GM03348 (cell line): ENCODE data around the gene CCDC178.
"Not testable (repeated sequence)": the region's sequence is repeated elsewhere in the genome, so short reads cannot be mapped to it uniquely, and the experiment has no call there.

Source experiments
- DNase-seq: peaks from one replicate; pipeline ENCODE4 v3.0.0; 2012; ENCODE audit warnings: low spot score

The CCDC178 gene

DNA sequence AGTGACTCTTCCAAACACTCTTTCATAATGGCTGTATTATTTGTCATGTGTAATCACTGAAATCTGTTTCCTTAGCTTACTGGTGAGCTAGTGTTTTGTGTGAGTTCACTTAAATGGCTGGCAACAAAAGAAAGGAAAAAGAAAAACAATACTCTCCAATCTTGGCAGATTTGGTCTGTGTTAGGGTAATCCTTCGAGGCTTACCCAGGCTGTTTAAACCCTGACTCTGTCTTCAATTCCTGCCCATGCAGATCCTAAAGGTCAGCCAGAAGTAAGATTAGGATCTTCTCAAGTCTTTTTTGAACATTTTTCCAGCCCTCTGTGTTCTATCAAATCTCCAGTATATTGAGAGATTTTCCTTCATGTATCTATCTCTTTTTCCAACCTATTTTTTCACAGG lies 85.3 kb downstream of the CCDC178 start:
- no peak for DNase-seq

- no peak for DNase-seq
These were observed 90.3 kb downstream of the CCDC178 start for GRCh38 chr18:33350256-33350655.

DNA sequence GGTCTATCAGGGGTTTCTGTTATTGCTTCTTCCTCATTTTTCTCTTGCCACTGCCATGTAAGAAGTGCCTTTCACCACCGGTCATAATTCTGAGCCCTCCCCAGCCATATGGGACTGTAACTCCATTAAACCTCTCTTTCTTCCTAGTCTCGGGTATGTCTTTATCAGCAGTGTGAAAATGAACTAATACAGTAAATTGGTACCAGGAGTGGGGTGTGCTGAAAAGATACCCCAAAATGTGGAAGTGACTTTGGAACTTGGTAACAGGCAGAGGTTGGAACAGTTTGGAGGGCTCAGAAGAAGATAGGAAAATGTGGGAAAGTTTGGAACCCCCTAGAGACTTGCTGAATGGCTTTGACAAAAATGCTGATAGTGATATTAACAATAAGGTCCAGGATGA lies 100.8 kb downstream of the CCDC178 start:
- not testable (repeated sequence) for DNase-seq

- DNase-seq = no peak
These were observed 105.7 kb downstream of the CCDC178 start for GRCh38 chr18:33334781-33335180.

GRCh38 chr18:33330711-33331110 lies 109.8 kb downstream of the CCDC178 start:
- DNase-seq = no peak

- DNase-seq = no peak
These were observed 113.5 kb downstream of the CCDC178 start for GRCh38 chr18:33326975-33327374.

DNA sequence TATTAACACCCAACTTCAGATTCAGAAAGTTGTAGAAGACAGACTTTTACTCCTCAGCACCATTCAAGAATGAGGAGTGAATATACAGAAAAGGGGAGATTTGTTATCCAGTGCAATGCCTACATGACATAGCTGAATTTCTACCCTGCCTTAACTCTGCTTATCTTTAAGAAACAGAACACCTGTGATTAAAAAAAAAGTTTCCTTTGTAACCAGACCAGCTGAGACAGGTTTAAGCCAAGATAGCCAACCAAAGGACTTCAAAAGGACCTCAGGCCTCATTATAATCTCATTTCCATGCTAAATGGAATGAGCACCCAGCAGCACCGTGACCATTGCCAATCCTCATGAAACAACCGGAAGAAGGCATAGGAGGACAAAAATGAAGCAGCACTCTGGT lies 122.9 kb downstream of the CCDC178 start:
- DNase-seq = no peak

DNA sequence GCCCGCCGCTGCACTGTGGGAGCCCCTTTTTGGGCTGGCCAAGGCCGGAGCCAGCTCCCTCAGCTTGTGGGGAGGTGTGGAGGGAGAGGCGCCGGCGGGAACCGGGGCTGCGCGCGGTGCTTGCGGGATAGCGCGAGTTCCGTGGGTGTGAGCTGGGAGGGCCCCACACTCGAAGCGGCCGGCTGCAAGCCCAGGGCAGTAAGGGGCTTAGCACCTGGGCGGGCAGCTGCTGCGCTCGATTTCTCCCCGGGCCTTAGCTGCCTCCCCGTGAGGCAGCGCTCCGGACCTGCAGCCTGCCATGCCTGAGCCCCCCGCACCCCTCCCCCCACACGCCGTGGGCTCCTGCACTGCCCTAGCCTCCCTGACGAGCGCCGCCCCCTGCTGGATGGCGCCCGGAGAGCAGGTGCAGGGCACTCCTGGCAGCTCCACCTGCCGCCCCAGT lies 124.4 kb downstream of the CCDC178 start:
- no peak for DNase-seq

DNA sequence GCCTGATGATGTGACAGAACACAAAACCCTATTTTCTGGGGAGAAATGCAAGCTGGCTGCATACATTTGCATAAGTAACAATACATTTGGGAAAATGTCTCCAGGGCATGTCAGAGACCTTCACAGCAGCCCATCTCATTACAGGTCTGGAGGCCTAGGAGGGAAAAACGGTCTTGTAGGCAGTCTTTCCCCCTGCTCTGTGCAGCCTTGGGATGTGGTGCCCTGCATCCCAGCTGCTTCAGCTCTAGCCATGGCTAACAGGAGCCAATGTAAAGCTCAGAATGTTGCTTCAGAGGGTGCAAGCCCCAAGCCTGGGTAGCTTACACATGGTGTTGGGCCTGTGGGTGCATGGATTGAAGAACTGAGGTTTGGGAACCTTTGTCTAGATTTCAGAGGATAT lies 133.0 kb downstream of the CCDC178 start:
- no peak for DNase-seq

- DNase-seq = no peak
These were observed 136.2 kb downstream of the CCDC178 start for GRCh38 chr18:33304277-33304676.

GRCh38 chr18:33291539-33291938 lies 149.0 kb downstream of the CCDC178 start:
- no peak for DNase-seq

- DNase-seq = no peak
These were observed 152.3 kb downstream of the CCDC178 start for GRCh38 chr18:33288082-33288716.

- no peak for DNase-seq
These were observed 157.7 kb downstream of the CCDC178 start for GRCh38 chr18:33282709-33283333.

DNA sequence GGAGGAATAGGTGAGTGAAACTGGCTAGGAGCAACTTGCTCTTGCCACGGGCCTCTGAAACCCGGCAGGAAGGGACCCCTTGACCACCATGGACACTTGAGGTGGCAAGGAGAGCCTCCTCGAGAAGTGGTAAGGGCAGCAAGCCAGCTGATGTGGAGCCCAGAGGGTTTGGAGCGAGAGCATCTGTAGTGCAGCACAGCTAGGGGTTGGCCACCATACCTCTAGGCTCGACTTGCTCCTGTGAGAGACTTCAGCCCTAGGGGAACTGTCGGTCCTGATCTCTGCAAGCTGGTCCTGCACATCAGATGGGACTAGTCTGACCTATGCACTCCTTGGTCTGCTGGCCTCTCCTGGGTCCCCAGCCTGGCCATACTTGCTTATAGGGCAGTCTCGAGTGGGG lies 158.4 kb downstream of the CCDC178 start:
- no peak for DNase-seq

GRCh38 chr18:33277431-33277830 lies 163.1 kb downstream of the CCDC178 start:
- no peak for DNase-seq

GRCh38 chr18:33275843-33276242 lies 164.7 kb downstream of the CCDC178 start:
- no peak for DNase-seq

DNA sequence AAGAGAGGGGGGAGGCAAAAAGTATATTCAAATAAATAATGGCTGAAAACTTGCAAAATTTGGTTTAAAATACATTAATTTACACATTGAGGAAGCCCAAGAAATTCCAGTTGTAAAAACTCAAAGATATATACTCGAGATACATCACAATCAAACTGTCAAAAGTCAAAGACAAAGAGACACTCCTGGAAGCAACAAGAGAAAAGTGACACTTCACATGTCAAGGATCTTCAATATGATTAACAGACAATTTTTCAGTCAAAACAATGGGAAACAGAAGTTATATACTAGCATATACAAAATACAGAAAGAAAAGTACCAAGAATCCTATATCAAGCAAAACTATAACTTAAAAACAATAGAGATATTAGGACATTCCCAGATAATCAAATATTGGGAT lies 170.2 kb downstream of the CCDC178 start:
- DNase-seq = no peak

GRCh38 chr18:33269223-33269622 lies 171.3 kb downstream of the CCDC178 start:
- no peak for DNase-seq

DNA sequence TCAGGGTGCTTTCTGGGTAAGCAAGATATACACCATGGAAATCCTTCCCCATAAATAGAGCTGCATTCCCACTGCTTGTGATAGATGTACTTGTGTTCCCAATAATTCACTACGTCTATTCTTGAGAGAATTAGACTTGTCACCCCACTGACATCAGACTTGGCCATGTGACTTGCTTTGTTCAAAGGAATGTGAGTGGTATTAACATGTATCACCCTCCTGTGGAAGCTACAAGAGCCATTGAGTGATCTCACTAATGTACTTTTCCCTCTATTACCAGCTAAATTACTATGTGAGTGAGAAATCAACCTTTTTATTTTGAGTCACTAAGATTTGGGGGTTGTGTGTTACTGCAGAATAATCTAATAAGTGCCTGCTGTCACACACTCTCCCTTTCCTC lies 176.0 kb downstream of the CCDC178 start:
- DNase-seq = no peak

GRCh38 chr18:33239298-33239697 lies 201.2 kb downstream of the CCDC178 start:
- DNase-seq = no peak

DNA sequence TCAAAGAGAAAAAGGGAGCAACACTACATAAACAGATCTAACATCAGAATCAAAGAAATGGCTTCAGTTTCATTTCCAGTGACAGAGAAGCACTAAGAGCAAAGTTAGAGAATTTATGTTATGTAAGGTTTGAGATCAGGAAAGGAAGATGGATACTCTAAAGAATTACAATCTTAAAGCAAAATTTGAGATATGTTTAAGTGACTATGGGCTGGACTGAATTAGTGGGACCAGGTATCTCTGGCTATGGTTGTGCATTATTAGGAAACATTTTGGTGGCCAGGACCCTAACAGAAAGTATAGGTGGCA lies 208.2 kb downstream of the CCDC178 start:
- DNase-seq = no peak

DNA sequence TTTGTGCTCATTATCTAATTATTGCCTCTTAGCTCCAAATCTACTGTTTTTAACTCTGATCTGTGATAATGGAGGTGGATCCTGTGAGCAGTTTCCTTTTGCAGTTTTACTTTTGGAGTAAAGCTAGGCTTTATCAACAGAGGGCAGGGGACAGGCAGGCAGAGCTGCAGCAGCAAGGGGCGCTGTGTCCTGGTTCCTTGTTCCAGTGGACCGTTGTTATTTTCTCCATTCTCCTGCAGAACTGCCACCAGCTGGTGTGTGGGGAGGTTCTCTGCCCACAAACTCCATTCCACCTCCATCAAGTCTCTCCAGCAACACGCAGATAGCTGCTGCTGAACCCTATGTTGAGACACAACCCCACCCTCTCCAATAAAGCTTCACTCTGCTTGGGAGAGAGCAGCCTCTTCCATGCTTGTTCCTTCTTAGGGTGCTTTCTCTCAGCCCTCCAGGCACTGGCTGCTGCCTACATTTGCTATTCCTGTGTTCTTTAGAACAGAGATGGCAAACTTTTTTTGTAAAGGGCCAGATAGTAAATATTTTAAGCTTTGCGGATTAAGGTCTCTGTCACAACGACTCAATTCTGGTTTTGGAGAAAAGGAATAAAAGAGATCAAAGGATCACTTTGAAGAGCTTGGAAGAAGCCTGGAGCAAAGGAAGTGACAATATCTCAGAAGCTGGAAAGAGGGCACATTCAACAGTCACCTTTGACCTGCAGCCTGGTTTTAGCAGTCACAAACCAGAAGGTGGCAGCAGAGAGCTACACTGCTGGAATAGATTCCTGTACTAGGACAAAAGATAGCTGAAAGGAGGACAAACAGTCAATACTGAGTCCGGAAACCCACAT lies 208.8 kb downstream of the CCDC178 start:
- peak; percentile 65 for DNase-seq

DNA sequence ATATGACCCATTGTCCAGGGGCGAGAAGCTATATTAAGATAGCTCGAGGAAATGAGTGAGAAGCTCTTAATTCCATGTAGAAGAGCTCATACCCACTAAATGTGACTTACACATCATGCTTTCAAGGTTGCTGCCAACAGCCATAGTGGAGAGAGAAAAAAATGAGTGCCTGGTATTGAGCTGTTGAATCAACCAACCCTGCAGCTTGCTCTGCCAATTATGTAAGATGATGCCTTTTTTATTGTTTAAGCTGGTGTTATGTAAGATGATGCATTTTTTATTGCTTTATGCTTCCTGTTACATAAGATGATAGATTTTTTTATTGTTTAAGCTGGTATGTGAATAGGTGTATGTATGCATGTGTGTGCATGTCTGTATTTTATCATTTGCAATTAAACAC lies 228.2 kb downstream of the CCDC178 start:
- no peak for DNase-seq
